Mammary epithelial cell (primary cell): ENCODE results near the gene DHPS.
"Not testable (repeated sequence)": the region's sequence is repeated elsewhere in the genome, so short reads cannot be mapped to it uniquely, and the experiment has no call there.

Experiments
- CTCF ChIP-seq, 2 donors: IDR thresholded peaks in 1 of 2; conservative IDR thresholded peaks in 1 of 2; 2 replicates each; pipeline ENCODE4 v1.5.1; 2011 to 2012; ENCODE audit warnings: inconsistent platforms in 2 of 2, low read length in 2 of 2, mild to moderate bottlenecking in 2 of 2, control low read depth in 1 of 2, low read depth in 1 of 2; ENCODE audit not compliant: insufficient read depth in 1 of 2; ENCODE audit errors: extremely low read depth in 1 of 2
- EZH2 ChIP-seq: IDR thresholded peaks from 2 replicates; pipeline ENCODE4 v1.6.1; 2012; ENCODE audit warnings: low read length, inconsistent platforms, borderline replicate concordance

GRCh38 chr19:12643716-12644115, 38.0 kb downstream of the DHPS start:
- not testable (repeated sequence) for TF ChIP-seq CTCF (conservative IDR thresholded peaks at IDR 0.05 in 1 of 2, IDR thresholded peaks at IDR 0.05 in 1 of 2; ENCODE audit: extremely low read depth in 1 of 2, insufficient read depth in 1 of 2, low read depth in 1 of 2, low read length in 2 of 2); EZH2
